Suprapubic skin (tissue), 4 donors: ENCODE results near the gene ABCA12. TPM values are rescaled to one million over a fixed set of nuclear protein-coding genes. Genes with fewer than 3 reads are reported as not detected.

Experiments
- DNase-seq, 2 donors: peaks; one replicate each; pipeline ENCODE4 v3.0.0-alpha.2; 2019; ENCODE audit warnings: low spot score in 2 of 2
- H3K27ac ChIP-seq: fragments of 200-600 bp; sonication (generic); one replicate; pipeline ENCODE4 v1.5.1; 2019
- H3K27me3 ChIP-seq: fragments of 200-600 bp; sonication (generic); one replicate; pipeline ENCODE4 v1.5.1; 2019
- H3K36me3 ChIP-seq: fragments of 200-600 bp; sonication (generic); one replicate; pipeline ENCODE4 v1.5.1; 2019
- H3K4me1 ChIP-seq: fragments of 200-600 bp; sonication (generic); one replicate; pipeline ENCODE4 v1.5.1; 2019
- H3K4me3 ChIP-seq: fragments of 200-600 bp; sonication (generic); one replicate; pipeline ENCODE4 v1.5.1; 2019; ENCODE audit warnings: mild to moderate bottlenecking
- H3K9me3 ChIP-seq: fragments of 200-600 bp; sonication (generic); one replicate; pipeline ENCODE4 v1.5.1; 2019
- EP300 ChIP-seq: sonication (generic); formaldehyde crosslinking; IDR thresholded peaks from one replicate; pipeline ENCODE4 v1.6.1; 2017; ENCODE audit warnings: antibody characterized with exemption
- POLR2A ChIP-seq, 2 donors: fragments of 450-650 bp; IDR thresholded peaks; one replicate each; pipeline ENCODE4 v1.6.1; 2017; ENCODE audit warnings: antibody characterized with exemption in 2 of 2, mild to moderate bottlenecking in 2 of 2, moderate library complexity in 2 of 2
- POLR2AphosphoS5 ChIP-seq, 3 donors: sonication (generic); formaldehyde crosslinking; IDR thresholded peaks; one replicate each; pipeline ENCODE4 v1.6.1; 2017; ENCODE audit warnings: antibody characterized with exemption in 3 of 3
- WGBS: methylation state at CpG from one replicate; pipeline ENCODE4 v1.1.5; 2018; 5-methylcytosine and 5-hydroxymethylcytosine counted together
- total RNA-seq, 4 donors: library from RNA; depleted of rRNA; stranded (reverse); fragments of >200 nt; gene quantifications; one replicate each; pipeline ENCODE4 v1.1.0, GENCODE V29; 2016
- TF ChIP-seq, protein P1 (sequence below), 2 donors: fragments of 200-600 bp in 1 of 2; fragments of 450-650 bp in 1 of 2; sonication (generic) in 1 of 2; IDR thresholded peaks; one replicate each; pipeline ENCODE4 v1.5.1; 2016 to 2019; ENCODE audit warnings: antibody characterized with exemption in 2 of 2, mild to moderate bottlenecking in 1 of 2, moderate library complexity in 1 of 2

ABCA12 gene
- total RNA-seq, 4 donors from 2014 or later, result 55.9 to 98.4 (median 65.9) TPM

GRCh38 chr2:215105607-215106354, 32.6 kb downstream of the ABCA12 start:
- Histone ChIP-seq H3K36me3 (no peaks in the 10 kb centered on the region), H3K9me3 (no peaks in the 10 kb centered on the region), H3K4me1 (peaks cover 13% of the 10 kb centered on the region), H3K27ac (peak overlapping the region; percentile 89), H3K4me3 (no peak overlapping the region), H3K27me3 (no peaks in the 10 kb centered on the region)
- DNase-seq, result no peak
- 50% methylated on average over 5 of the region's 5 CpGs for WGBS
- TF ChIP-seq POLR2A (IDR thresholded peaks at IDR 0.05) (no peak), EP300 (no peak), POLR2AphosphoS5 (IDR thresholded peaks at IDR 0.05) (no peak)
- TF ChIP-seq, protein P1, sequence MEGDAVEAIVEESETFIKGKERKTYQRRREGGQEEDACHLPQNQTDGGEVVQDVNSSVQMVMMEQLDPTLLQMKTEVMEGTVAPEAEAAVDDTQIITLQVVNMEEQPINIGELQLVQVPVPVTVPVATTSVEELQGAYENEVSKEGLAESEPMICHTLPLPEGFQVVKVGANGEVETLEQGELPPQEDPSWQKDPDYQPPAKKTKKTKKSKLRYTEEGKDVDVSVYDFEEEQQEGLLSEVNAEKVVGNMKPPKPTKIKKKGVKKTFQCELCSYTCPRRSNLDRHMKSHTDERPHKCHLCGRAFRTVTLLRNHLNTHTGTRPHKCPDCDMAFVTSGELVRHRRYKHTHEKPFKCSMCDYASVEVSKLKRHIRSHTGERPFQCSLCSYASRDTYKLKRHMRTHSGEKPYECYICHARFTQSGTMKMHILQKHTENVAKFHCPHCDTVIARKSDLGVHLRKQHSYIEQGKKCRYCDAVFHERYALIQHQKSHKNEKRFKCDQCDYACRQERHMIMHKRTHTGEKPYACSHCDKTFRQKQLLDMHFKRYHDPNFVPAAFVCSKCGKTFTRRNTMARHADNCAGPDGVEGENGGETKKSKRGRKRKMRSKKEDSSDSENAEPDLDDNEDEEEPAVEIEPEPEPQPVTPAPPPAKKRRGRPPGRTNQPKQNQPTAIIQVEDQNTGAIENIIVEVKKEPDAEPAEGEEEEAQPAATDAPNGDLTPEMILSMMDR (IDR thresholded peaks at IDR 0.05), result no peak

- WGBS, result 79% methylated on average over 4 of the region's 4 CpGs
- Histone ChIP-seq H3K27me3 (no peaks in the 10 kb centered on the region), H3K36me3 (no peaks in the 10 kb centered on the region), H3K9me3 (no peaks in the 10 kb centered on the region), H3K27ac (peak overlapping the region; percentile 89), H3K4me3 (no peak overlapping the region), H3K4me1 (peaks cover 13% of the 10 kb centered on the region)
- no peak for DNase-seq
- TF ChIP-seq, protein P1 (IDR thresholded peaks at IDR 0.05), result no peak
- TF ChIP-seq EP300, result no peak
- TF ChIP-seq POLR2A (IDR thresholded peaks at IDR 0.05), result no peak
- TF ChIP-seq POLR2AphosphoS5 (IDR thresholded peaks at IDR 0.05), result no peak
Measured at GRCh38 chr2:215104226-215104625, 34.2 kb downstream of the ABCA12 start.

GRCh38 chr2:215098875-215099274, 39.6 kb downstream of the ABCA12 start:
- Histone ChIP-seq H3K36me3 (no peaks in the 10 kb centered on the region), H3K4me3 (no peak overlapping the region), H3K27ac (no peak overlapping the region), H3K27me3 (no peaks in the 10 kb centered on the region), H3K9me3 (peaks cover 4% of the 10 kb centered on the region), H3K4me1 (no peaks in the 10 kb centered on the region)
- TF ChIP-seq, protein P1 (IDR thresholded peaks at IDR 0.05), result no peak
- TF ChIP-seq POLR2AphosphoS5 (IDR thresholded peaks at IDR 0.05) (no peak), POLR2A (IDR thresholded peaks at IDR 0.05) (no peak), EP300 (no peak)
- WGBS, result 82% methylated on average over 5 of the region's 6 CpGs
- DNase-seq, result no peak

GRCh38 chr2:215084080-215084479, 54.3 kb downstream of the ABCA12 start:
- TF ChIP-seq POLR2AphosphoS5 (IDR thresholded peaks at IDR 0.05) (no peak), EP300 (no peak), POLR2A (IDR thresholded peaks at IDR 0.05) (no peak)
- TF ChIP-seq, protein P1 (IDR thresholded peaks at IDR 0.05), result no peak
- no peak overlapping the region for H3K27ac ChIP-seq

DNA sequence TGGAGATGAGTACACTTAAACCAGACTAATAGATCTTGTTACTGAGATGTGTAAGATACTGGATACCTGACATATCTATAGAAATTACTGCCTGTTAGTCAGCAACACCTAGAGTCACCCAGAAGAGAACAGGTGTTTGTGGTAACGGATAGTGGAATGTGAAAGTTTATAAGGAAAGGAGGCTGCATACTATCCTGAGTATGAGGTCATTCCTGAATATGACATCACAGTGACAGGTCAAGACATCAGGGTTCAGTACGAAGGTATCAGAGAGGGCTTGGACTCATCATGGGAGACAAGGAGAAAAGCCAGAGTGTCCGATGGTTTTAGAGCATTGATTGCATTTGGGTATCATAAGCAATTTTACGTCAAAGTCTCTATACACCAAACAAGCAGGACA, 55.3 kb downstream of the ABCA12 start:
- TF ChIP-seq, protein P1 (IDR thresholded peaks at IDR 0.05), result no peak
- TF ChIP-seq POLR2AphosphoS5 (IDR thresholded peaks at IDR 0.05) (no peak), POLR2A (IDR thresholded peaks at IDR 0.05) (no peak), EP300 (no peak)
- Histone ChIP-seq H3K4me1 (no peaks in the 10 kb centered on the region), H3K27me3 (no peaks in the 10 kb centered on the region), H3K4me3 (no peak overlapping the region), H3K9me3 (no peaks in the 10 kb centered on the region), H3K36me3 (no peaks in the 10 kb centered on the region), H3K27ac (no peak overlapping the region)
- 91% methylated on average over 4 of the region's 4 CpGs for WGBS
- DNase-seq, result no peak

More at GRCh38 chr2:215084080-215084479, 54.3 kb downstream of the ABCA12 start:
- no peak for DNase-seq
- no peaks in the 10 kb centered on the region for H3K9me3 ChIP-seq
- H3K4me1 ChIP-seq, result no peaks in the 10 kb centered on the region
- H3K27me3 ChIP-seq, result no peaks in the 10 kb centered on the region
- H3K4me3 ChIP-seq, result no peak overlapping the region
- WGBS, result 89% methylated on average over 5 of the region's 5 CpGs
- H3K36me3 ChIP-seq, result no peaks in the 10 kb centered on the region
